SK-N-MC (cell line): ENCODE measurements around the gene RYR3.

Experiments used
- DNase-seq: peaks from one replicate; pipeline ENCODE4 v3.0.0-alpha.2; 2011; ENCODE audit warnings: low read depth, low spot score
- H3K27ac ChIP-seq: fragments of 200-600 bp; sonication (generic); 2 replicates; pipeline ENCODE4 v1.5.1; 2016; ENCODE audit warnings: mixed run types
- H3K36me3 ChIP-seq: fragments of 200-600 bp; sonication (generic); 2 replicates; pipeline ENCODE4 v1.6.1; 2017; ENCODE audit warnings: antibody characterized with exemption, low read length, mixed read lengths; ENCODE audit not compliant: insufficient read depth
- H3K4me3 ChIP-seq: fragments of 200-600 bp; sonication (generic); 2 replicates; pipeline ENCODE4 v1.5.1; 2016
- H3K9ac ChIP-seq: fragments of 200-600 bp; sonication (generic); 2 replicates; pipeline ENCODE4 v1.8.0; 2017; ENCODE audit warnings: mixed run types, mixed read lengths; ENCODE audit not compliant: insufficient read length
- H3K9me3 ChIP-seq: fragments of 200-600 bp; sonication (generic); 2 replicates; pipeline ENCODE4 v1.6.1; 2017; ENCODE audit warnings: low read depth, mild to moderate bottlenecking, antibody characterized with exemption, low read length, moderate library complexity, mixed read lengths
- EZH2 ChIP-seq: fragments of 200-600 bp; sonication (generic); IDR thresholded peaks from one replicate; pipeline ENCODE4 v1.6.1; 2017; ENCODE audit warnings: antibody characterized with exemption
- FOXP2 ChIP-seq: optimal IDR thresholded peaks from 2 replicates; pipeline ENCODE3; 2011; ENCODE audit warnings: mild to moderate bottlenecking, moderate library complexity; ENCODE audit not compliant: insufficient read depth; ENCODE audit errors: extremely low read length, control extremely low read depth
- POLR2AphosphoS5 ChIP-seq: IDR thresholded peaks from 2 replicates; pipeline ENCODE4 v1.6.1; 2012; ENCODE audit warnings: mild to moderate bottlenecking, low read depth, low read length, borderline replicate concordance

Gene RYR3

DNA sequence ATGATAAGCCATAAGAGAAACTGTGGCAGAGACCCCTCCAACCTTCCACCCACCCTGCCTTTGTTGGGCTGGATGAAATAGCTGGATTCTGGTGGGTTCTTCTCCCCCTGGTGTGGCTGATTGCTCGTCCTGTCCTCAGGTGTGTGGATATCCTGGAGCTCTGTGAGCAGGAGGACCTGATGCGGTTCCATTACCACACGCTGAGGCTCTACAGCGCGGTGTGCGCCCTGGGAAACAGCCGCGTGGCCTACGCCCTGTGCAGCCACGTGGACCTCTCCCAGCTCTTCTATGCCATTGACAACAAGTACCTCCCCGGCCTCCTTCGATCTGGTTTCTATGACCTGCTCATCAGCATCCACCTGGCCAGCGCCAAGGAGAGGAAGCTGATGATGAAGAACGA, 351.2 kb downstream of the RYR3 start:
- H3K9ac ChIP-seq = no peak overlapping the region
- no peak for TF ChIP-seq FOXP2
- no peak for TF ChIP-seq EZH2
- TF ChIP-seq POLR2AphosphoS5 = no peak
- no peaks in the 10 kb centered on the region for H3K9me3 ChIP-seq
- H3K27ac ChIP-seq = no peak overlapping the region
- H3K36me3 ChIP-seq = no peaks in the 10 kb centered on the region
- no peak for DNase-seq
- no peak overlapping the region for H3K4me3 ChIP-seq

DNA sequence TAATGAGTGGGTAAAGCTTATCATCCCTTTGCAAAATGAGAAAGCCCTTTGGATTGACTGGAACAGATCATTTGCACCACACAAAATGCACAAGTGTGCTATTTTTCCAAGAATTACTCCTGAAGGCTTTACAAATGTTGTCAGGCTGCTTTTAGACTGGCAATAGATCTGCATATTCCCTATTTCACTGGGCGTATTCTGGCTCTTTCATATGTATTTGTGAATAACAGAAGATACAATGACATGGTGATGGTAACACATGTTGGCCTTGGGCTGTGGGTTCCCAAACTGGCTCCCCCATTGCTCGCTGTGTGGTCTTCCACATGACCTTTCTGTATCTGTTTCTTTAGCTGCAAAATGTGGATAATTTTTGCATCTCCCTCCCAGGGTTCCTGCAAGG, 354.2 kb downstream of the RYR3 start:
- H3K27ac ChIP-seq = no peak overlapping the region
- no peak overlapping the region for H3K9ac ChIP-seq
- H3K4me3 ChIP-seq = no peak overlapping the region
- no peaks in the 10 kb centered on the region for H3K36me3 ChIP-seq
- DNase-seq = no peak
- TF ChIP-seq EZH2 (no peak), FOXP2 (no peak), POLR2AphosphoS5 (no peak)
- H3K9me3 ChIP-seq = no peaks in the 10 kb centered on the region

DNA sequence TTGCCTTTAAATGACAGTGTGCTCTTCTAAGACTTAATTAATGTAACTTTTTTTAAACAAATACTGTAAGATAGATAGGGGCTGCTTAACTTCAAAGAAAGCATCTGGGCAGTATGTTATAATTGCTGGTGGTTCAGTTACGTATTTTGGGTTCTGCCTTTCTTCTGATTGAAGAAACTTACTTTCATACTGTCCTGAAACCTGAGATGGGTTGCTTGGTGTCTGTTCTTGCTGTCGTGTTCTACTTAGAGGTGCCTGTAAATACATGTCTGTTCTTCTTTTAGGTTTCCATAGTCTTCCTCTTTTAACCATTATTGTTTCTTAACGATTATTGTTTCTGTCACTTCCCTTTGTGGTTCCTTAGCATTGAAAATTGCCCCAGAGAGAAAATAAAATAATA, 359.8 kb downstream of the RYR3 start:
- H3K27ac ChIP-seq = no peak overlapping the region
- TF ChIP-seq POLR2AphosphoS5 = no peak
- no peak for TF ChIP-seq FOXP2
- no peak for TF ChIP-seq EZH2
- H3K4me3 ChIP-seq = no peak overlapping the region
- no peaks in the 10 kb centered on the region for H3K9me3 ChIP-seq
- H3K36me3 ChIP-seq = no peaks in the 10 kb centered on the region
- DNase-seq = no peak
- no peak overlapping the region for H3K9ac ChIP-seq

DNA sequence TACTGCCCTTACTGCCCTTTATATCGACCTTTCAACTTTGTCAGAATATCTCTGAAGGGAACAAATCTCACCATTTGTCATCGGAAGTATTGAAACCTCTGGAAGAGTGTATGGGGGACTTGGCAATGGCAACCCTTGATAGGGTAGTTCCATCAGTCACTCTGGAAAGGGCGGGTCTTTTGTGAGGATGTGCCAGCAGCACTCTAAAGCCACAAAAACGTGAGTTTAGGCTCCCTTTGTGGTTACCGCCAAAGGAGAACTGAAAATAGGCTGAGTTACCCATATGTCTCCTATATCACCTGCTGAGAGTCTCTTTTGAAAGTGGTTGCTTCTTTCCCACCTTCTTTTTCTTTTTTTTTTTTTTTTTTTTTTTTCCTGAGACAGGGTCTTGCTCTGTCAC, 360.7 kb downstream of the RYR3 start:
- Histone ChIP-seq H3K9ac (no peak overlapping the region), H3K36me3 (no peaks in the 10 kb centered on the region), H3K27ac (no peak overlapping the region), H3K9me3 (no peaks in the 10 kb centered on the region), H3K4me3 (no peak overlapping the region)
- no peak for DNase-seq
- TF ChIP-seq EZH2 = no peak
- no peak for TF ChIP-seq POLR2AphosphoS5
- TF ChIP-seq FOXP2 = no peak

DNA sequence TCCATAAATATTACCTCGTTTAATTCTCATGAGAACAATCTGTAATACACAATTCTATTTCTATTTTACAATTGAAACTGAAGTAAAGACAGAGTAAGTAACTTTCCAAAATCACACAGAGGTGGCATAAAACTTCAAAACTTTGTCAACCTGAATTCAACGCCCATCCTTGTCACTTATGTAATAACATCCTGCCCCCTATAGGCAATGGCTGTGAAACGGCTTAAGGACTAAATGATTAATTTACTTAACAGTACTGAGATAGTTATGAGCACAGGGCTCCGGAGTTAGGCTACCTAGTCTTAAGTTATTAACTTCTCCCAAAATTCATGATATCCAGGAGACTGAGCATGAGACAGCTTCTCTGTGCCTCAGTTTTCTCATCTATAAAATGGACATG, 364.5 kb downstream of the RYR3 start:
- H3K36me3 ChIP-seq = no peaks in the 10 kb centered on the region
- H3K27ac ChIP-seq = no peak overlapping the region
- no peak overlapping the region for H3K9ac ChIP-seq
- no peak for TF ChIP-seq EZH2
- TF ChIP-seq POLR2AphosphoS5 = no peak
- no peak for TF ChIP-seq FOXP2
- no peak overlapping the region for H3K4me3 ChIP-seq
- no peak for DNase-seq
- H3K9me3 ChIP-seq = no peaks in the 10 kb centered on the region

DNA sequence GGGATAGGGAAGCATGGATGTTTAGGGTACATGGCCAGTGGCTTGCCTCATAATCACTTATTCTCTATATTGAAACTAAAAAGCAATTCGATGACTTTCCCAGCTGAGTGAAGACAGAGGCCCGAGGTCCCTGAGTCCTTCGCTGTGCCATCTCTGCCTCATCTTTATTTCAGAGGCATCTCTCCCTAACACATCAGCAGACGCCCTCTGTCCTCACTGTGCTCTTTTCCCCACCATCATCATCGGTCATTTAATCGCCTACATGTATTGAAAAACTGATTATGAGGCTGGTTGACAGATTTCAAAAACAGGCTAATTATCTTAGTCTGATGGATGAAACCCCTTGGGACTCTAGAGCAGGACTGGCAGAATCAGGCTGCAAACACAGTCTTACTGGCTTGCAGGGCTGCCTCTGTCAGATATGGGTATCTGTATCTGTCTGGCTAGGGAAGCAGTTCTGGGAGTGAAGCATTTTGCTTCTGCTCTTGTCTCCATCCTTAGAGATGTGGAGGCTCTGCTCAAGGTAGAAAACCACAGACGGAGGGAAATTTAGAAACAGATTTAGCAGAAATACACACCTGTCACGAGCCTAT, 366.6 kb downstream of the RYR3 start:
- Histone ChIP-seq H3K27ac (no peak overlapping the region), H3K4me3 (no peak overlapping the region), H3K36me3 (no peaks in the 10 kb centered on the region), H3K9ac (no peak overlapping the region), H3K9me3 (no peaks in the 10 kb centered on the region)
- DNase-seq = no peak
- TF ChIP-seq FOXP2 = no peak
- no peak for TF ChIP-seq EZH2
- TF ChIP-seq POLR2AphosphoS5 = no peak

DNA sequence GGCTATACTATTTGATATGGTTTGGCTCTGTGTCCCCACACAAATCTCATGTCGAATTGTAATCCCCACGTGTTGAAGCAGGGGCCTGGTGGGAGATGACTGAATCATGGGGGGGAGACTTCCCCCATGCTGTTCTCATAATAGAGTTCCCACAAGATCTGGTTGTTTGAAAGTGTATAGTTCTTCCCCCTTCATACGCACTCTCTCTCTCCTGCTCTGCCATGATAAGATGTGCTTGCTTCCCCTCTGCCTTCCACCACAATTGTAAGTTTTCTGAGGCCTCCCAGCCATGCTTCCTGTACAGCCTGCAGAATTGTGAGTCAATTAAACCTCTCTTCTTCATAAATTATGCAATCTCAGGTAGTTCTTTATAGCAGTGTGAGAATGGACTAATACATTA, 367.4 kb downstream of the RYR3 start:
- Histone ChIP-seq H3K27ac (no peak overlapping the region), H3K36me3 (no peaks in the 10 kb centered on the region), H3K9me3 (no peaks in the 10 kb centered on the region), H3K9ac (no peak overlapping the region), H3K4me3 (no peak overlapping the region)
- TF ChIP-seq EZH2 (no peak), POLR2AphosphoS5 (no peak), FOXP2 (no peak)
- no peak for DNase-seq

DNA sequence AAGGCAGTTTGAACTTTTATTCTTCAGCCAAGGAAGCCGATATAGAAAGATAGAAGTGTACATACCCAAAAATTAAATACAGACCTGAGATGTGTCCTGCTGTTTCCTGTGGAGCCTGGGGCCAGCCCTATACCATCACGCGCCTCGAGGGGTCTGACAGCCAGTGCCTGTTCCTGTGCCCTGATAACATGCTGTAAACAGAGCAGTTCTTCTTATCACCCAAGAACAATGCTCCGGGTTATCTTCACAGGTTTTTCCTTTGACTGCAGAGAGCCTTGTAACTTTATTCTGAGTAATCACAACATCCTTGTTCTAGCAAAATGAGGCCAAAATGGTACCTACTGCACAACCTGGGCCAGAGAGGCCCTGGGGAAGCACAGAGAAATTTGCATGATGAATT, 367.8 kb downstream of the RYR3 start:
- Histone ChIP-seq H3K9ac (no peak overlapping the region), H3K27ac (no peak overlapping the region), H3K9me3 (no peaks in the 10 kb centered on the region), H3K4me3 (no peak overlapping the region), H3K36me3 (no peaks in the 10 kb centered on the region)
- TF ChIP-seq EZH2 (no peak), POLR2AphosphoS5 (no peak), FOXP2 (no peak)
- no peak for DNase-seq

DNA sequence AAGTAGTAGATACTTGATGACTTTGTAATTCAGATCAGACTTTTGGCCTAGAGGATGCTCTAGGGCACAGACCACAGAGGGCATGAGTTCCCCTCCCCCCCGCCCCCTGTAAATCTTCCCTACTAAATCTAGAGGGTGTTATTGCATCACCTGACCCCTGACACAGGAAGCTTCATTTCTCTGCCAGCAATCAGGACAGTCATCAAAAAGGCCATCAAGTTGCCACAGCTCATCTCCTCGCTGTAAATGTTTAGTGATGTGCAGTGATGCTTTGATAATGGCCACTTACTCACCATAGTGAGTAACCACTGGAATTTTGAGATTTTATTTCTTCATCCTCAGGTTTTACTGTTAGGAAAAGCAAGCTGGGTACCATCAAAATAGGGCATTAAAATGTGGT, 368.3 kb downstream of the RYR3 start:
- TF ChIP-seq POLR2AphosphoS5 (no peak), FOXP2 (no peak), EZH2 (no peak)
- Histone ChIP-seq H3K27ac (no peak overlapping the region), H3K9ac (no peak overlapping the region), H3K36me3 (no peaks in the 10 kb centered on the region), H3K9me3 (no peaks in the 10 kb centered on the region), H3K4me3 (no peak overlapping the region)
- DNase-seq = no peak
